Astrocyte of the cerebellum (primary cell): ENCODE results near the gene MSI2.
A peak's percentile ranks its signal among the peaks of the same experiment; 100 is the strongest.

Source experiments
- DNase-seq: peaks from one replicate; pipeline ENCODE4 v3.0.0-alpha.2; 2011; ENCODE audit warnings: low read depth
- H3K4me3 ChIP-seq: 2 replicates; pipeline ENCODE4 v1.5.1; 2011; ENCODE audit warnings: mild to moderate bottlenecking, low read depth, low read length, moderate library complexity
- CTCF ChIP-seq: IDR thresholded peaks from 2 replicates; pipeline ENCODE4 v1.5.1; 2012; ENCODE audit warnings: low read length, low read depth, moderate library complexity, mild to moderate bottlenecking; ENCODE audit errors: missing control alignments
- in situ Hi-C: cut with HindIII; loops from 2 replicates; pipeline ENCODE4 v1.10.0; 2017; ENCODE audit warnings: low sequenced_read_pairs

Gene MSI2

GRCh38 chr17:57541472-57542394, 285.4 kb downstream of the MSI2 start:
- no peak for TF ChIP-seq CTCF
- no peak overlapping the region for H3K4me3 ChIP-seq

GRCh38 chr17:57542510-57542909, 286.2 kb downstream of the MSI2 start:
- DNase-seq = no peak
- no peak overlapping the region for H3K4me3 ChIP-seq
- in situ Hi-C loops = no loop called here
- TF ChIP-seq CTCF = no peak

More at GRCh38 chr17:57541472-57542394, 285.4 kb downstream of the MSI2 start:
- in situ Hi-C loops = no loop called here
- DNase-seq = peak; percentile 32

GRCh38 chr17:57543230-57543629, 286.9 kb downstream of the MSI2 start:
- in situ Hi-C loops = no loop called here
- H3K4me3 ChIP-seq = no peak overlapping the region
- TF ChIP-seq CTCF = no peak
- no peak for DNase-seq

- in situ Hi-C loops = no loop called here
- no peak for TF ChIP-seq CTCF
- H3K4me3 ChIP-seq = no peak overlapping the region
- DNase-seq = no peak
These were observed 288.1 kb downstream of the MSI2 start for GRCh38 chr17:57544401-57544800.

- H3K4me3 ChIP-seq = no peak overlapping the region
- DNase-seq = no peak
- in situ Hi-C loops = no loop called here
- TF ChIP-seq CTCF = no peak
These were observed 288.6 kb downstream of the MSI2 start for GRCh38 chr17:57544834-57545463.

GRCh38 chr17:57545731-57546342, 289.5 kb downstream of the MSI2 start:
- in situ Hi-C loops = no loop called here
- DNase-seq = no peak
- H3K4me3 ChIP-seq = no peak overlapping the region
- TF ChIP-seq CTCF = no peak
